K562 (cell line): Measurements from ENCODE around the gene DEF6. TPM values are rescaled to one million over a fixed set of nuclear protein-coding genes. Genes with fewer than 3 reads are reported as not detected.

Experiments
- ASH1L ChIP-seq: fragments of 450-650 bp; IDR thresholded peaks from 2 replicates; pipeline ENCODE4 v1.6.1; 2018; ENCODE audit warnings: borderline replicate concordance, mild to moderate bottlenecking, low read depth; ENCODE audit not compliant: partially characterized antibody
- BRD9 ChIP-seq: fragments of 450-650 bp; IDR thresholded peaks from 2 replicates; pipeline ENCODE4 v1.6.1; 2018; ENCODE audit warnings: low read depth; ENCODE audit not compliant: partially characterized antibody
- ELF4 ChIP-seq: fragments of 450-650 bp; formaldehyde crosslinking; IDR thresholded peaks from 2 replicates; pipeline ENCODE4 v1.4.0; 2022; ENCODE audit warnings: missing genetic modification characterization
- HLTF ChIP-seq: fragments of 450-650 bp; IDR thresholded peaks from 2 replicates; pipeline ENCODE4 v1.6.1; 2016
- KLF6 ChIP-seq: fragments of 250-450 bp; sonication (Bioruptor Pico); IDR thresholded peaks from 2 replicates; pipeline ENCODE4 v1.4.0; 2020; ENCODE audit warnings: mild to moderate bottlenecking, moderate library complexity, borderline replicate concordance
- MECOM ChIP-seq: fragments of 250-450 bp; sonication (Bioruptor Pico); IDR thresholded peaks from 2 replicates; pipeline ENCODE4 v1.8.0; 2022; ENCODE audit warnings: inconsistent platforms
- MTA3 ChIP-seq: fragments of 450-650 bp; formaldehyde crosslinking; IDR thresholded peaks from 2 replicates; pipeline ENCODE4 v1.6.1; 2017; ENCODE audit warnings: mild to moderate bottlenecking, borderline replicate concordance
- NONO ChIP-seq, 2 experiments: fragments of 200-400 bp in 1 of 2; fragments of 450-650 bp in 1 of 2; formaldehyde crosslinking in 1 of 2; IDR thresholded peaks; 2 replicates each; pipeline ENCODE4 v1.6.1; 2017; ENCODE audit warnings: low read depth in 2 of 2, mild to moderate bottlenecking in 2 of 2, moderate library complexity in 2 of 2, low read length in 1 of 2
- NR0B1 ChIP-seq: fragments of 450-650 bp; IDR thresholded peaks from one replicate; pipeline ENCODE4 v1.6.1; 2018; ENCODE audit warnings: mild to moderate bottlenecking, moderate library complexity; ENCODE audit not compliant: partially characterized antibody
- OTX1 ChIP-seq: fragments of 450-650 bp; formaldehyde crosslinking; IDR thresholded peaks from 2 replicates; pipeline ENCODE4 v1.4.0; 2022; ENCODE audit warnings: mild to moderate bottlenecking
- PHB ChIP-seq: fragments of 250-450 bp; sonication (Bioruptor Pico); IDR thresholded peaks from 2 replicates; pipeline ENCODE4 v1.5.0; 2021
- PHF20 ChIP-seq: fragments of 450-650 bp; IDR thresholded peaks from 2 replicates; pipeline ENCODE4 v1.6.1; 2018; ENCODE audit not compliant: partially characterized antibody
- RAD21 ChIP-seq, 2 experiments: fragments of 250-450 bp in 1 of 2; fragments of 450-650 bp in 1 of 2; sonication (Bioruptor Pico) in 1 of 2; formaldehyde crosslinking in 1 of 2; IDR thresholded peaks in 1 of 2; conservative IDR thresholded peaks in 1 of 2; 2 replicates each; pipeline versions ENCODE4 v1.4.0 to v1.8.0; 2020 to 2022; ENCODE audit warnings: mild to moderate bottlenecking in 2 of 2, moderate library complexity in 1 of 2
- TCF3 ChIP-seq: sonication (generic); formaldehyde crosslinking; IDR thresholded peaks from 2 replicates; pipeline ENCODE4 v1.4.0; 2020; ENCODE audit warnings: mild to moderate bottlenecking, missing genetic modification reagents
- ZBTB40 ChIP-seq, 2 experiments: fragments of 450-650 bp in 1 of 2; sonication (generic) in 1 of 2; formaldehyde crosslinking in 1 of 2; IDR thresholded peaks; 2 replicates each; pipeline versions ENCODE4 v1.7.1 to v1.9.0; 2016 to 2022; ENCODE audit warnings: inconsistent platforms in 1 of 2, mild to moderate bottlenecking in 1 of 2, missing genetic modification reagents in 1 of 2
- ZNF140 ChIP-seq: fragments of 250-450 bp; sonication (Bioruptor Pico); IDR thresholded peaks from 2 replicates; pipeline ENCODE4 v1.8.0; 2021; ENCODE audit warnings: moderate library complexity, mild to moderate bottlenecking, inconsistent platforms
- ZNF444 ChIP-seq: fragments of 250-450 bp; sonication (Bioruptor Pico); IDR thresholded peaks from 2 replicates; pipeline ENCODE4 v1.4.0; 2020; ENCODE audit warnings: mild to moderate bottlenecking, moderate library complexity
- polyA plus RNA-seq, 8 experiments: library from polyadenylated mRNA; depleted of rRNA in 4 of 8; stranded (reverse) in 5 of 8; unstranded in 3 of 8; fragments of >200 nt; fragmentation: Nextera tagmentation in 2 of 8; fragmentation: Illumina TruSeq in 1 of 8; extraction: Ambion mirVana in 2 of 8; extraction: Trizol in 1 of 8; gene quantifications; 2 replicates each; pipeline versions ENCODE4 v1.2.1 to v1.2.3, GENCODE V29; 2011 to 2014; ENCODE audit warnings: inconsistent platforms in 1 of 8, missing spikeins in 1 of 8
- total RNA-seq, 7 experiments: library from RNA; depleted of rRNA in 6 of 7; stranded (reverse); fragments of >200 nt in 6 of 7; fragmentation: Illumina TruSeq in 2 of 7; extraction: Trizol in 2 of 7; gene quantifications; 2 replicates each; pipeline versions ENCODE4 v1.2.1 to v1.2.3, GENCODE V29; 2011 to 2021; ENCODE audit warnings: low replicate concordance in 1 of 7

DEF6 gene
- total and polyA plus RNA-seq, 9 of the 15 experiments (the other 6 are each of a cell fraction or from before 2014, with no cell fraction given) = 1.3 to 44.6 (median 22.7) TPM

GRCh38 chr6:35297601-35298481 is at the start of gene DEF6 (continued):
- TF ChIP-seq TCF3 (CRISPR knock-in tag) (peak; percentile 51; the same call in 1 of the 2 replicates), ZBTB40 (IDR thresholded peaks at IDR 0.05) (peak; percentile 44; the same call in 1 of the 2 replicates), ZBTB40 (CRISPR knock-in tag; IDR thresholded peaks at IDR 0.05) (no peak), NONO (IDR thresholded peaks at IDR 0.05; ENCODE audit: low read depth in 2 of 2, low read length in 1 of 2) (peak in 1 of 2 experiments; percentile 82; a peak in 1 of 4 replicates), PHF20 (peak; percentile 52), ZNF140 (no peak), BRD9 (peak; percentile 60), PHB (CRISPR knock-in tag) (no peak), OTX1 (CRISPR knock-in tag) (no peak), MTA3 (no peak; the same call in 1 of the 2 replicates), ELF4 (CRISPR knock-in tag) (peak; percentile 78; the same call in 1 of the 2 replicates), ZNF444 (CRISPR knock-in tag) (no peak), KLF6 (no peak), HLTF (no peak), RAD21 (CRISPR knock-in tag; conservative IDR thresholded peaks at IDR 0.05 in 1 of 2, IDR thresholded peaks at IDR 0.05 in 1 of 2) (peak; percentile 100), MECOM (CRISPR knock-in tag) (no peak), ASH1L (no peak), NR0B1 (no peak)
